Measurements from ENCODE around the gene USP26.
"Not testable (repeated sequence)": the region's sequence is repeated elsewhere in the genome, so short reads cannot be mapped to it uniquely, and the experiment has no call there.

Gene USP26

GRCh38 chrX:132986556-132986955 lies 110.4 kb downstream of the USP26 start:
- no peaks in the 10 kb centered on the region for H3K9me2 ChIP-seq (replicated peaks; ENCODE audit: control insufficient read depth, low read length)
- H4K20me1 ChIP-seq (ENCODE audit: control insufficient read depth, insufficient read depth, low read depth, low read length), result no peaks in the 10 kb centered on the region
- no peak overlapping the region for H3K4me2 ChIP-seq (ENCODE audit: low read length)
- H3K4me3 ChIP-seq (ENCODE audit: low read length), result no peak overlapping the region
- no peaks in the 10 kb centered on the region for H3K27me3 ChIP-seq (ENCODE audit: control insufficient read depth, low read length)
- no peaks in the 10 kb centered on the region for H3K4me1 ChIP-seq (ENCODE audit: control insufficient read depth, low read length)
- H3F3A ChIP-seq (ENCODE audit: control insufficient read depth, insufficient read depth), result no peaks in the 10 kb centered on the region
- TF ChIP-seq EZH2phosphoT487 (IDR thresholded peaks at IDR 0.05; ENCODE audit: borderline replicate concordance, low read length), result no peak
- TF ChIP-seq, protein P1, sequence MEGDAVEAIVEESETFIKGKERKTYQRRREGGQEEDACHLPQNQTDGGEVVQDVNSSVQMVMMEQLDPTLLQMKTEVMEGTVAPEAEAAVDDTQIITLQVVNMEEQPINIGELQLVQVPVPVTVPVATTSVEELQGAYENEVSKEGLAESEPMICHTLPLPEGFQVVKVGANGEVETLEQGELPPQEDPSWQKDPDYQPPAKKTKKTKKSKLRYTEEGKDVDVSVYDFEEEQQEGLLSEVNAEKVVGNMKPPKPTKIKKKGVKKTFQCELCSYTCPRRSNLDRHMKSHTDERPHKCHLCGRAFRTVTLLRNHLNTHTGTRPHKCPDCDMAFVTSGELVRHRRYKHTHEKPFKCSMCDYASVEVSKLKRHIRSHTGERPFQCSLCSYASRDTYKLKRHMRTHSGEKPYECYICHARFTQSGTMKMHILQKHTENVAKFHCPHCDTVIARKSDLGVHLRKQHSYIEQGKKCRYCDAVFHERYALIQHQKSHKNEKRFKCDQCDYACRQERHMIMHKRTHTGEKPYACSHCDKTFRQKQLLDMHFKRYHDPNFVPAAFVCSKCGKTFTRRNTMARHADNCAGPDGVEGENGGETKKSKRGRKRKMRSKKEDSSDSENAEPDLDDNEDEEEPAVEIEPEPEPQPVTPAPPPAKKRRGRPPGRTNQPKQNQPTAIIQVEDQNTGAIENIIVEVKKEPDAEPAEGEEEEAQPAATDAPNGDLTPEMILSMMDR (IDR thresholded peaks at IDR 0.05; ENCODE audit: low read depth, low read length, poor library complexity, severe bottlenecking), result no peak
- H3K9me3 ChIP-seq (ENCODE audit: control insufficient read depth, insufficient read depth, low read length), result no peaks in the 10 kb centered on the region
- no peak overlapping the region for H3K27ac ChIP-seq (ENCODE audit: low read depth, low read length)
- H3K79me2 ChIP-seq (ENCODE audit: control insufficient read depth, low read length), result no peaks in the 10 kb centered on the region
- H3K36me3 ChIP-seq (ENCODE audit: control insufficient read depth, low read length), result no peaks in the 10 kb centered on the region

DNA sequence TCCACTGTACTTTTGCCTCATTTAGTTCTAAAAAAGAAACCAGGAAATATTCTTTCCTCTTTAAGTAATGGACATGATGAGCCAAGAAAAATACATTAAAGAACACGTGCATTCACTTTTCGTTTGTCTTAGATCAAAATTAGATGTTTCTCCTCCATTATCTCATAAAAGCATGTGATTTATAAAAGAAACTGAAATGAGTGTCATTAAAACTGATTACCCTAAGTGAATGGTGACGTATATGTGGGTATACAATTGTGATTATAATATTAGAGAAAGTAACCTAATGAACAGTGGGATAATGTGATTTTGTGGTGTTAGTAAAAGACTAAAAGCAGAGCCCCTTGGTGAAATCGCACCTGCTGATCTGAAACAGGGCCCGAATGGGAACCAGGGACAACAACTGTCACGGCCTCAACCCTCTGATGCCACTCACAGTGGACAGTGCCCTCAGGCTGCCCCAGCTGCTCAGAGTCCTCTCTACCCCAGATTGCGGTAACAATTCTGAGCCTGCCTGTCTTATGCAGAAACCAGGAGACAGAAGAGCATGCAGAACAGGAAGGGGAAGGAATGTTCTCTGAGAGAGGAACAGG lies 112.8 kb downstream of the USP26 start:
- TF ChIP-seq, protein P1 (IDR thresholded peaks at IDR 0.05; ENCODE audit: low read depth, low read length, poor library complexity, severe bottlenecking), result no peak
- TF ChIP-seq EZH2phosphoT487 (IDR thresholded peaks at IDR 0.05; ENCODE audit: borderline replicate concordance, low read length), result no peak
- Histone ChIP-seq H3K4me1 (ENCODE audit: control insufficient read depth, low read length) (no peaks in the 10 kb centered on the region), H3K36me3 (ENCODE audit: control insufficient read depth, low read length) (no peaks in the 10 kb centered on the region), H3F3A (ENCODE audit: control insufficient read depth, insufficient read depth) (no peaks in the 10 kb centered on the region), H3K27ac (ENCODE audit: low read depth, low read length) (no peak overlapping the region), H3K9me2 (replicated peaks; ENCODE audit: control insufficient read depth, low read length) (no peaks in the 10 kb centered on the region), H3K4me2 (ENCODE audit: low read length) (no peak overlapping the region), H4K20me1 (ENCODE audit: control insufficient read depth, insufficient read depth, low read depth, low read length) (no peaks in the 10 kb centered on the region), H3K79me2 (ENCODE audit: control insufficient read depth, low read length) (no peaks in the 10 kb centered on the region), H3K9me3 (ENCODE audit: control insufficient read depth, insufficient read depth, low read length) (no peaks in the 10 kb centered on the region), H3K27me3 (ENCODE audit: control insufficient read depth, low read length) (no peaks in the 10 kb centered on the region), H3K4me3 (ENCODE audit: low read length) (no peak overlapping the region)

DNA sequence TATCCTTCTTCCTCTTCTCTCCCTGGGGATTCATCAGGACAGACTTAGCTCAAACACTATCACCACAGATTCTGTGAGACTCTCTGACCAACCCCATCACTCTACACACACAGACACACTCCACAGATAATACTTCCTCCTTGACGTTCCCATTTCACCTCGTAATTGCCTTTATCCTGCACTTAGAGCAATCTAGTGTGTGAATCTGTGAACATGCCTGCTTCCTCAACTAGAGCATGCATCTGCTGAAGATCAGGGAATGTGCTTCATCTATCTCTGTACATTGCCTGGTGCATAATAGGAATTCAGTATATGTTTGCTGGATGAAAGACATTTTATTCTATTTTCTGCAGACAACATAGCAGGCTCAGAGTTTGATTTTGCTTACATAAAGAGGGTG lies 113.4 kb downstream of the USP26 start:
- Histone ChIP-seq H3K4me3 (ENCODE audit: low read length) (no peak overlapping the region), H3F3A (ENCODE audit: control insufficient read depth, insufficient read depth) (no peaks in the 10 kb centered on the region), H3K4me1 (ENCODE audit: control insufficient read depth, low read length) (no peaks in the 10 kb centered on the region), H3K27me3 (ENCODE audit: control insufficient read depth, low read length) (no peaks in the 10 kb centered on the region), H3K79me2 (ENCODE audit: control insufficient read depth, low read length) (no peaks in the 10 kb centered on the region), H3K9me3 (ENCODE audit: control insufficient read depth, insufficient read depth, low read length) (no peaks in the 10 kb centered on the region), H3K27ac (ENCODE audit: low read depth, low read length) (no peak overlapping the region), H3K9me2 (replicated peaks; ENCODE audit: control insufficient read depth, low read length) (no peaks in the 10 kb centered on the region), H4K20me1 (ENCODE audit: control insufficient read depth, insufficient read depth, low read depth, low read length) (no peaks in the 10 kb centered on the region), H3K36me3 (ENCODE audit: control insufficient read depth, low read length) (no peaks in the 10 kb centered on the region), H3K4me2 (ENCODE audit: low read length) (no peak overlapping the region)
- TF ChIP-seq, protein P1 (IDR thresholded peaks at IDR 0.05; ENCODE audit: low read depth, low read length, poor library complexity, severe bottlenecking), result no peak
- no peak for TF ChIP-seq EZH2phosphoT487 (IDR thresholded peaks at IDR 0.05; ENCODE audit: borderline replicate concordance, low read length)

GRCh38 chrX:132980035-132980434 lies 116.9 kb downstream of the USP26 start:
- not testable (repeated sequence) for H4K20me1 ChIP-seq (ENCODE audit: control insufficient read depth, insufficient read depth, low read depth, low read length); H3K27me3 ChIP-seq (ENCODE audit: control insufficient read depth, low read length); H3K4me2 ChIP-seq (ENCODE audit: low read length); H3K36me3 ChIP-seq (ENCODE audit: control insufficient read depth, low read length); H3K27ac ChIP-seq (ENCODE audit: low read depth, low read length); H3F3A ChIP-seq (ENCODE audit: control insufficient read depth, insufficient read depth); H3K4me3 ChIP-seq (ENCODE audit: low read length); H3K9me3 ChIP-seq (ENCODE audit: control insufficient read depth, insufficient read depth, low read length); H3K79me2 ChIP-seq (ENCODE audit: control insufficient read depth, low read length); H3K4me1 ChIP-seq (ENCODE audit: control insufficient read depth, low read length); H3K9me2 ChIP-seq (replicated peaks; ENCODE audit: control insufficient read depth, low read length)

All from DOHH2 (cell line).